GM13977 (cell line): ENCODE measurements around the gene VCP.
A peak's percentile ranks its signal among the peaks of the same experiment; 100 is the strongest.

Experiments
- DNase-seq: peaks from one replicate; pipeline ENCODE4 v3.0.0; 2012; ENCODE audit warnings: low spot score
- CTCF ChIP-seq: IDR thresholded peaks from 2 replicates; pipeline ENCODE4 v1.5.1; 2012; ENCODE audit warnings: mild to moderate bottlenecking, control low read depth; ENCODE audit not compliant: insufficient read depth; ENCODE audit errors: extremely low read depth, missing control alignments
- in situ Hi-C: fragments of 300-500 bp; cut with MboI; formaldehyde crosslinking; loops from one replicate; pipeline ENCODE4 v1.12.0; 2022; ENCODE audit warnings: low sequenced_read_pairs, low pct_unique_long_range_greater_than_20kb, mixed read lengths, inconsistent platforms; ENCODE audit not compliant: unreplicated experiment

VCP gene

GRCh38 chr9:35102769-35103659 lies 30.6 kb upstream of the VCP start, which contains the start of gene STOML2:
STOML2 (minus strand) TSS chr9:35103131; CDS start chr9:35103094, 37 bp downstream.
- in situ Hi-C loops = no loop called here
- no peak for TF ChIP-seq CTCF
- peak; percentile 96 for DNase-seq

DNA sequence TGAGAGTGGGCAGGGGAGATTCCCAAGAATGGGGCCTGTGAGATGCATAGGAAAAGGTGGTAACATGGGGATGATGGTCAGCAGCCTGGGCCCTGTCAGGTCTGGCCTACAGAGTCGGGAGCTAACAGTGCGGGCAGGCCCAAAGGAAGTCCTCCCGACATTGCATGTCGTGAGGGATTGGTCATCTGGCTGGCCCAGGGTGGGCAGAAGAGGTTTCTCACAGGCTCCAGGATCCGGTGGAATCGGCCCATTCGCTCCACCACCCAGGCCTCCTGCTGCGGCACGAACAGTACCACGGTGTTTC lies 30.0 kb upstream of the VCP start:
- no peak for TF ChIP-seq CTCF
- no peak for DNase-seq
- in situ Hi-C loops = no loop called here

GRCh38 chr9:35097573-35097972 lies 25.1 kb upstream of the VCP start:
- no peak for TF ChIP-seq CTCF
- in situ Hi-C loops = no loop called here
- DNase-seq = no peak

DNA sequence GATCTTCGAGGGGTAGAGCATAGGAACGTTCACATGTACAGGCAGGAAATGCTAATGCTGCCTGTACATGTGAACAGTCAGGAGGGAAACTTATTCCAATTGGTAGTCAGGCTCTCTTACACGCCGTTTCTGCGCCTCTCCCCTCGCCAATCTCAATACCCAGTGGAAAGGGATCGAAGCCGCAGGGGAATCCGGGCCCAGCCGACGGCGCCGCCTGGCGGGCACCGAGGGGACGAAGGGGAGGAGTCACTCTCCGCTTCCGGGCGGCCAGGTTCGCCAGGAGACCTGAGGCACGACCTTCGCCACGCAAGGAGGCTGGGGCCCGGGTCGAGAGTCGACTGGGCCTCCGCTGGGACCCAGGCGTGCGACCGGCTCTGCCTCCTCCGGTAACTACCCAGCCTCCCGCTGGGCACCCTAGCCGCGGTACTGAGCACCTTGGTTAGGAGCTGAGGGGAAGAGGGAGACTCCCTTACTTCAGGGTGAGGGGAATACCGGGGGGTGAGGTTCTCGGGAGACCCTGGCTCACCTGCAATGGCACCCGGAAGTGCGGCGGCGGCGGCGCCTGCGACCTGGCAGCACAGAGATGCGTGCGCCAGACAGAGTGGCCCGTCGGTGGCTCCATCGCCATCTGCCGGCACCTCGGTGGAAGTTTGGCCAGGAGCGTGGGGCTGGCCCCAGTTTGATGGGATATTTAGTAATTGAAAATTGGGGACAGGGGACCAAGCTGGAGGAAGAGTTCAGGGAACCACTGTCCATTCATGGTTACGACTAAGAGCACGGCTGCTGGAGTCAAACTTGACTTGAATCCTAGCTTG lies 23.8 kb upstream of the VCP start, which contains the start of gene PIGO:
PIGO (minus strand) TSS at position 557 of the 815 bp plus-strand sequence. CDS start 1,026 bp downstream, outside the sequence.
- peak; percentile 98 for TF ChIP-seq CTCF
- in situ Hi-C loops = no loop called here
- DNase-seq = peak; percentile 90

GRCh38 chr9:35091536-35091935 lies 19.1 kb upstream of the VCP start:
- in situ Hi-C loops = no loop called here
- DNase-seq = no peak
- TF ChIP-seq CTCF = no peak

GRCh38 chr9:35089434-35089833 lies 17.0 kb upstream of the VCP start:
- no peak for TF ChIP-seq CTCF
- in situ Hi-C loops = no loop called here
- no peak for DNase-seq
